Nephron (organoid): ENCODE results near the gene DHRS1.

Experiments
- H3K27ac Mint-ChIP-seq, 3 experiments: 2 replicates each; pipeline ENCODE4 v1.8.0; 2020; ENCODE audit warnings: mixed read lengths in 3 of 3, mild to moderate bottlenecking in 2 of 3, moderate library complexity in 1 of 3
- H3K27me3 Mint-ChIP-seq: 2 replicates; pipeline ENCODE4 v1.8.0; 2021; ENCODE audit warnings: low read depth, mild to moderate bottlenecking, moderate library complexity, mixed read lengths
- H3K36me3 Mint-ChIP-seq: 2 replicates; pipeline ENCODE4 v1.8.0; 2020; ENCODE audit warnings: low read depth, mixed read lengths
- H3K4me1 Mint-ChIP-seq: 2 replicates; pipeline ENCODE4 v1.8.0; 2020; ENCODE audit warnings: mixed read lengths
- H3K4me3 Mint-ChIP-seq, 3 experiments: 2 replicates each; pipeline ENCODE4 v1.8.0; 2020; ENCODE audit warnings: mild to moderate bottlenecking in 3 of 3, mixed read lengths in 3 of 3, moderate library complexity in 2 of 3
- H3K9me3 Mint-ChIP-seq: 2 replicates; pipeline ENCODE4 v1.8.0; 2020; ENCODE audit warnings: mixed read lengths
- TF ChIP-seq, protein P1 (sequence below), 3 experiments: fragments of 200-600 bp; sonication (generic); IDR thresholded peaks; one replicate each; pipeline ENCODE4 v1.5.0; 2021; ENCODE audit warnings: antibody characterized with exemption in 3 of 3; ENCODE audit not compliant: unreplicated experiment in 3 of 3

DHRS1 gene

DNA sequence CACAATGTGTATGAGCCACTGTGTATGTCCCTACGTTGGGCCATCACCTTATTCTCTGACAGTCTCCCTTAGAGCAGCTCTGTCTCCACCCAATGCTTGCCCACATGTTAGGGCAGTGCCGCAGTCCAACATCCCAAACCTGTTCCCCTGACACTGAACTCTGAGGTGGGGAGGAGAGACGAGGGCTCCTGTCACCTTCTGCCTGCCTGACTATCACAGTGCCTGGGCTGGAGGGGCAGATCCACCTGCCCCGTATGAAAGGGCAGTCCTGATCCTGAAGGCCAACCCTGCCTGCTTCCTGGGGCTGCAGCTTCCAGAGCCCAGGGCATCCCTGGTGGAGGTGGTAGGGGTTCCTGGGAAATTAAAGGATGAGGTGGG is 38.8 kb downstream of the DHRS1 start:
- H3K9me3 Mint-ChIP-seq = no peaks in the 10 kb centered on the region
- no peak overlapping the region for H3K27ac Mint-ChIP-seq
- H3K4me3 Mint-ChIP-seq = no peak overlapping the region
- no peaks in the 10 kb centered on the region for H3K27me3 Mint-ChIP-seq
- TF ChIP-seq, protein P1, sequence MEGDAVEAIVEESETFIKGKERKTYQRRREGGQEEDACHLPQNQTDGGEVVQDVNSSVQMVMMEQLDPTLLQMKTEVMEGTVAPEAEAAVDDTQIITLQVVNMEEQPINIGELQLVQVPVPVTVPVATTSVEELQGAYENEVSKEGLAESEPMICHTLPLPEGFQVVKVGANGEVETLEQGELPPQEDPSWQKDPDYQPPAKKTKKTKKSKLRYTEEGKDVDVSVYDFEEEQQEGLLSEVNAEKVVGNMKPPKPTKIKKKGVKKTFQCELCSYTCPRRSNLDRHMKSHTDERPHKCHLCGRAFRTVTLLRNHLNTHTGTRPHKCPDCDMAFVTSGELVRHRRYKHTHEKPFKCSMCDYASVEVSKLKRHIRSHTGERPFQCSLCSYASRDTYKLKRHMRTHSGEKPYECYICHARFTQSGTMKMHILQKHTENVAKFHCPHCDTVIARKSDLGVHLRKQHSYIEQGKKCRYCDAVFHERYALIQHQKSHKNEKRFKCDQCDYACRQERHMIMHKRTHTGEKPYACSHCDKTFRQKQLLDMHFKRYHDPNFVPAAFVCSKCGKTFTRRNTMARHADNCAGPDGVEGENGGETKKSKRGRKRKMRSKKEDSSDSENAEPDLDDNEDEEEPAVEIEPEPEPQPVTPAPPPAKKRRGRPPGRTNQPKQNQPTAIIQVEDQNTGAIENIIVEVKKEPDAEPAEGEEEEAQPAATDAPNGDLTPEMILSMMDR (IDR thresholded peaks at IDR 0.05; ENCODE audit: unreplicated experiment in 3 of 3) = no peak
- H3K36me3 Mint-ChIP-seq = no peaks in the 10 kb centered on the region
- H3K4me1 Mint-ChIP-seq = peaks cover 4% of the 10 kb centered on the region

DNA sequence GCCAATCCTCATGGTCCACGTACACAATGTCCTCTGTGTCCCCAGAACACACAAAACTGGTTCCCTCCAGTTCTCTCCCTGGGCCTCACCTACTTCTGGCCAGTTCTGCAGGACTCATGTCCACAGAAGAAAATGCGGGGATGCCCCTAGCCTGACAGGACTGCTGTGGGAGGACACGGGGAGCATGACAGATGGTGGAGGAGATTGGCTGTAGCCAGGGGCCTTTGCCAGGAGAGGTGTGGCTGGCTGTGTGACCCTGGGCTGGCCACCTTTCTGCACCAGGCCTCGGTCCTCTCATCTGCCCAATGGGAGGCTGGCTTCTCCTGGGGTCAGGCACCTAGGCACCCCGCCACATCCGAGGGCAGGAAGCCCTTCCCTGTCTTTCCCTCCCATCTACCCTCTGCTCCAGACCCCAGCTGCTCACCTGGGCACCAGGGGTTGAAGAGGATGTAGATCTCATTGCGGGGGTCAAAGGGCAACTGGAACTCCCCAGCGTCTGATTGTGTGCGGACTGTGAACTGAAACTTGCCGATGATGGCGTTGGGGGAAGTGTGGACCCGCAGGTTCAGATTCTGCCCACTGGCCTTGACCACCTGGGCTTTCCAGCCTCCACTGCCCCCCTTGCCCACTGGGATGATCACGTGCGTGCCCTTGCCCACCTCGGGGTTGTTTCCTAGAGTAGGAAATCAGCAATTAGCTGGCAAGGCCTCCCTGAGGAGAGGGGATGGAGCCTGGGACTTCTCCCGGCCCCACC is 39.4 kb downstream of the DHRS1 start:
- H3K36me3 Mint-ChIP-seq = no peaks in the 10 kb centered on the region
- no peak overlapping the region for H3K4me3 Mint-ChIP-seq
- no peaks in the 10 kb centered on the region for H3K9me3 Mint-ChIP-seq
- H3K27ac Mint-ChIP-seq = no peak overlapping the region
- peaks cover 4% of the 10 kb centered on the region for H3K4me1 Mint-ChIP-seq
- no peaks in the 10 kb centered on the region for H3K27me3 Mint-ChIP-seq
- TF ChIP-seq, protein P1 (IDR thresholded peaks at IDR 0.05; ENCODE audit: unreplicated experiment in 3 of 3) = no peak

DNA sequence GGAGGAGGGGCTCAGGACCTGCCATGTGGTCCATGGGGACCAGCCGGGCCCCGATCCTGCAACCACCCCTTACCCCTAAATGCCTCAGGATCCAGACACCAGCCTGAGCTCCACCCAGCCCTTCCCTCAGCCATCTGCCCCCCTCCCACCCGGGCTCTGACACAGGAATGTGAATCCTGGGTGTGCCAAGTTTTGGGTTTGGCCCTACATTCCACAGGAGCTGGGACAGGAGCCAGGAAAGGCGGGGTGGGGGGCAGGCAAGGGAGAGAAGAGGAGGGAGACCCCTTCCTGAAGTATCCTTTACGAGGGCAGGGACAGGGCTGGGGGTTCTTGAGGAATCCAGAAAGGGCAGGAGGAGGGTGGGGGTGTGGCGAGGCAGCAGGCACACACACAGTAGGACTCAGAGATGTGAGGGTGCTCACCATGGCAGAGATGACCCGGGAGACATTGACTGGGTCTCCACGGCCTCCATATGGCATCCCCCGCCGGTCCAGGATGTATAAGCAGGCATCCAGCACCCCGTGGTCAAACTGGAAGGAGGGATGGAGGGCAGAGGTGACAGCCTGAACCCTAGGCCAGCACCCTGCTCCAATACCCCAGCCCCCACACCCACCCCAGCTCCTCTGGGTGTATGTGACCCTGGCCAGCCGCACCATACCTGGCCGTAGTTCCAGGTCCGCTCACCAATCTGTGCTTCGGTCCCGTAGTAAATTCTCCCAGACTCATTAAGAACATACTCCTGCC is 40.1 kb downstream of the DHRS1 start:
- Mint-ChIP-seq H3K4me1 (peaks cover 4% of the 10 kb centered on the region), H3K9me3 (no peaks in the 10 kb centered on the region), H3K27ac (no peak overlapping the region), H3K27me3 (no peaks in the 10 kb centered on the region), H3K4me3 (no peak overlapping the region), H3K36me3 (no peaks in the 10 kb centered on the region)
- TF ChIP-seq, protein P1 (IDR thresholded peaks at IDR 0.05; ENCODE audit: unreplicated experiment in 3 of 3) = no peak

DNA sequence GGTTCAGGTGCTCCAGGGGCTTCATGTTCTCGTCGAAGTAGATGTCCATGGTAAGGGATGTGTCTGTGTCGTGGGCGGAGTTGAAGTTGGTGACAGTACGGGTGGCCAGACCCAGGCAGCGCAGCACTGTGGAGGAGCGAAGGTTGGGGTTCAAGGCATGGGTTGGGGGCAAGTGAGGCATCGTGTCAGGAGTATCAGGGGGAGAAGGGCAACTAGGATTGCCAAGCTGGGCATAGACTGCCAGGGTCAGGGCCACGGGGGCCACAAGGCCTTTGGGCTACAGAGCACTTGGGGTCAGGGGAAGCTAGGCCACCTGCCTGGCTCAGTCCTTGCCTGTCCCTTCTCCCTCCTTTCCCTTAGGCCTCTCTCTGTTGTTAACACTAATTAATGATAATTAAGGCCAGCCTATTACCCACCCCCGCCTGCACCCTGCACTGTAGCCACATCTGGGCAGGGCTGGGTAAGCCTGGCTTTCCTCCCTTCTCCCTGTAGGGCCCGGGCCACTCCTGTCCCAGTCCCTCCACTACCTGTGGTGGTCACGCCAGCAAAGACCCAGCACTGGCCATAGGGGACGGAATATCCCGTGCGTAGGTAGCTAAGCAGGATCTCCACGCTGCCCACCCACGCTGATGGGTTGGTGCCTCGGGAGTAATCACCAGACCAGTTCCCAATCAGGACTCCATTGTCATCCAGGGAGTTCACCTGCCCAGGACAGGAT is 40.9 kb downstream of the DHRS1 start:
- no peaks in the 10 kb centered on the region for H3K36me3 Mint-ChIP-seq
- H3K4me3 Mint-ChIP-seq = no peak overlapping the region
- H3K9me3 Mint-ChIP-seq = no peaks in the 10 kb centered on the region
- no peak overlapping the region for H3K27ac Mint-ChIP-seq
- H3K27me3 Mint-ChIP-seq = no peaks in the 10 kb centered on the region
- TF ChIP-seq, protein P1 (IDR thresholded peaks at IDR 0.05; ENCODE audit: unreplicated experiment in 3 of 3) = no peak
- H3K4me1 Mint-ChIP-seq = peaks cover 4% of the 10 kb centered on the region

DNA sequence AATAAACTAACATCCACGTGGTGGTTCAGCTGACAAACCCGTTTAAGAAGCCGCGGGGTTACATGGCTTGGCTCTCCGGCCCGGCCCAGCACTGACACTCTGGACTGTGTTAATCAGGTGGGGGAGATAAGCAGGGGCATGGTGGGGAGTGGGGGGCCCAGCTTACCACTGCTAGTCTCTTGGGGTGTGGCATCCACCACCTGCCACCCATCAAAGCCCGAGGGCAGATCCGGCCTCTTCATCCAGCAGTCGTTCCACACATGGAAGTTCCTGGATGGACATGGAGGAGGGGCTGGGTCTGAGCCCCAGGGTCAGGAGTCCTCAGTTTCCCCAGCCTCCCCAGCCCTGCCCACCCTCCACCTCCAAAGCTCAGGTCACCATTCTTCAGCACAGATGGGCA is 41.5 kb downstream of the DHRS1 start:
- Mint-ChIP-seq H3K4me3 (no peak overlapping the region), H3K4me1 (peaks cover 4% of the 10 kb centered on the region), H3K36me3 (no peaks in the 10 kb centered on the region), H3K9me3 (no peaks in the 10 kb centered on the region), H3K27ac (no peak overlapping the region), H3K27me3 (no peaks in the 10 kb centered on the region)
- TF ChIP-seq, protein P1 (IDR thresholded peaks at IDR 0.05; ENCODE audit: unreplicated experiment in 3 of 3) = no peak
